Glutamatergic neuron (in vitro differentiated cells): ENCODE results near the gene ZBTB7C. TPM values are rescaled to one million over a fixed set of nuclear protein-coding genes. Genes with fewer than 3 reads are reported as not detected.

Experiments used
- DNase-seq: peaks from one replicate; pipeline ENCODE4 v3.0.0; 2022
- H3K27ac Mint-ChIP-seq: one replicate; pipeline ENCODE4 v1.8.0; 2020; ENCODE audit warnings: mild to moderate bottlenecking, mixed read lengths, inconsistent platforms; ENCODE audit not compliant: unreplicated experiment
- H3K27me3 Mint-ChIP-seq: one replicate; pipeline ENCODE4 v1.8.0; 2020; ENCODE audit warnings: mild to moderate bottlenecking, moderate library complexity, mixed read lengths, inconsistent platforms; ENCODE audit not compliant: unreplicated experiment
- H3K36me3 Mint-ChIP-seq: one replicate; pipeline ENCODE4 v1.8.0; 2020; ENCODE audit warnings: mild to moderate bottlenecking, mixed read lengths, inconsistent platforms; ENCODE audit not compliant: unreplicated experiment
- H3K4me1 Mint-ChIP-seq: one replicate; pipeline ENCODE4 v1.8.0; 2020; ENCODE audit warnings: mild to moderate bottlenecking, low read depth, mixed read lengths, inconsistent platforms; ENCODE audit not compliant: unreplicated experiment
- H3K4me3 Mint-ChIP-seq: one replicate; pipeline ENCODE4 v1.8.0; 2020; ENCODE audit warnings: mild to moderate bottlenecking, mixed read lengths, inconsistent platforms; ENCODE audit not compliant: unreplicated experiment
- H3K9me3 Mint-ChIP-seq: one replicate; pipeline ENCODE4 v1.8.0; 2020; ENCODE audit warnings: mild to moderate bottlenecking, moderate library complexity, mixed read lengths, inconsistent platforms; ENCODE audit not compliant: unreplicated experiment
- total RNA-seq: library from RNA; stranded (reverse); fragmentation: NEBNext Ultra II Directional; extraction: Animal tissue kit (Norgen Biotek cat#: 25700); gene quantifications from one replicate; pipeline ENCODE4 v1.2.1, GENCODE V29; 2021; ENCODE audit not compliant: unreplicated experiment
- TF ChIP-seq, protein P1 (sequence below): fragments of 200-600 bp; sonication (generic); IDR thresholded peaks from one replicate; pipeline ENCODE4 v1.5.0; 2021; ENCODE audit not compliant: partially characterized antibody, unreplicated experiment

ZBTB7C gene
- total RNA-seq, 1 donor from 2014 or later = 10.6 TPM

DNA sequence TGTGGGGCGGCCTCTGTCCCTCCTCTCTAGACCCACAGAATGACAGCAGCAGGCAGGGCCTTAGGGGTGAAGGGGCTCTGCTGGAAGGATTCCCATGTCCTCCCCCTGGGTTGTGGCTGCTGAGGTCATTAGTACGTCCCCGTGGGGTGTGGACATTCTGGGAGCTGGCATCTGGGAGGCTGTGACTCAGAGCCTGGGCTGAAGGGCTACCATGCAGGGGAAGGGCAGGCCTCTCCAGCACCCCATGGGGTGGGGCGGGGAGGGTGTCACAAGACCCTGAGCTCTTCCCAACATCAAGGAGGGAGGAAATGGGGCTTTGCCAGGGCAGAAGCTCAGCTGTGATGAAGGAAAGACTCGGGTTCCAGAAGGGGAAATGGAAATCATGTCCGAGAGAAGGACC, 373.0 kb downstream of the ZBTB7C start:
- H3K36me3 Mint-ChIP-seq = peaks cover 4% of the 10 kb centered on the region
- H3K27ac Mint-ChIP-seq = no peak overlapping the region
- peak overlapping the region; percentile 70 for H3K4me3 Mint-ChIP-seq
- TF ChIP-seq, protein P1, sequence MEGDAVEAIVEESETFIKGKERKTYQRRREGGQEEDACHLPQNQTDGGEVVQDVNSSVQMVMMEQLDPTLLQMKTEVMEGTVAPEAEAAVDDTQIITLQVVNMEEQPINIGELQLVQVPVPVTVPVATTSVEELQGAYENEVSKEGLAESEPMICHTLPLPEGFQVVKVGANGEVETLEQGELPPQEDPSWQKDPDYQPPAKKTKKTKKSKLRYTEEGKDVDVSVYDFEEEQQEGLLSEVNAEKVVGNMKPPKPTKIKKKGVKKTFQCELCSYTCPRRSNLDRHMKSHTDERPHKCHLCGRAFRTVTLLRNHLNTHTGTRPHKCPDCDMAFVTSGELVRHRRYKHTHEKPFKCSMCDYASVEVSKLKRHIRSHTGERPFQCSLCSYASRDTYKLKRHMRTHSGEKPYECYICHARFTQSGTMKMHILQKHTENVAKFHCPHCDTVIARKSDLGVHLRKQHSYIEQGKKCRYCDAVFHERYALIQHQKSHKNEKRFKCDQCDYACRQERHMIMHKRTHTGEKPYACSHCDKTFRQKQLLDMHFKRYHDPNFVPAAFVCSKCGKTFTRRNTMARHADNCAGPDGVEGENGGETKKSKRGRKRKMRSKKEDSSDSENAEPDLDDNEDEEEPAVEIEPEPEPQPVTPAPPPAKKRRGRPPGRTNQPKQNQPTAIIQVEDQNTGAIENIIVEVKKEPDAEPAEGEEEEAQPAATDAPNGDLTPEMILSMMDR = no peak
- peaks cover 34% of the 10 kb centered on the region for H3K4me1 Mint-ChIP-seq
- no peak for DNase-seq
- peaks cover 14% of the 10 kb centered on the region for H3K27me3 Mint-ChIP-seq
- peaks cover 20% of the 10 kb centered on the region for H3K9me3 Mint-ChIP-seq

DNA sequence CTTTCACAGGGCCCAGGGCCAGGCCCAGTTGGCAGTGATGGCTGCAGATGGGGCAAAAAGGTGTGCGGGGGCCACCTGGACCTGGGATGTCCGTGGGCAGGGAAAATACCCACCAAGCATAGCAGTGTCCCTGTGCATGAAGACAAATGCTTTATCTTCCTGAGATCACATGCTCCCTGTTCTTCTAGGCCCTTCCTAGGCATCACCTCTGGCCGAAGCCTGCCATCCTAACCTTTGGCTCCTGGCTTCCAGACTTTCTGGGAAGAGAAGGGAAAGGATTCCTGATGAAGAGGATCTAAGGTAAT, 373.7 kb downstream of the ZBTB7C start:
- Mint-ChIP-seq H3K4me1 (peaks cover 34% of the 10 kb centered on the region), H3K4me3 (no peak overlapping the region), H3K9me3 (peaks cover 19% of the 10 kb centered on the region), H3K36me3 (peaks cover 4% of the 10 kb centered on the region), H3K27ac (peak overlapping the region; percentile 12), H3K27me3 (peaks cover 14% of the 10 kb centered on the region)
- no peak for DNase-seq
- TF ChIP-seq, protein P1 = no peak

DNA sequence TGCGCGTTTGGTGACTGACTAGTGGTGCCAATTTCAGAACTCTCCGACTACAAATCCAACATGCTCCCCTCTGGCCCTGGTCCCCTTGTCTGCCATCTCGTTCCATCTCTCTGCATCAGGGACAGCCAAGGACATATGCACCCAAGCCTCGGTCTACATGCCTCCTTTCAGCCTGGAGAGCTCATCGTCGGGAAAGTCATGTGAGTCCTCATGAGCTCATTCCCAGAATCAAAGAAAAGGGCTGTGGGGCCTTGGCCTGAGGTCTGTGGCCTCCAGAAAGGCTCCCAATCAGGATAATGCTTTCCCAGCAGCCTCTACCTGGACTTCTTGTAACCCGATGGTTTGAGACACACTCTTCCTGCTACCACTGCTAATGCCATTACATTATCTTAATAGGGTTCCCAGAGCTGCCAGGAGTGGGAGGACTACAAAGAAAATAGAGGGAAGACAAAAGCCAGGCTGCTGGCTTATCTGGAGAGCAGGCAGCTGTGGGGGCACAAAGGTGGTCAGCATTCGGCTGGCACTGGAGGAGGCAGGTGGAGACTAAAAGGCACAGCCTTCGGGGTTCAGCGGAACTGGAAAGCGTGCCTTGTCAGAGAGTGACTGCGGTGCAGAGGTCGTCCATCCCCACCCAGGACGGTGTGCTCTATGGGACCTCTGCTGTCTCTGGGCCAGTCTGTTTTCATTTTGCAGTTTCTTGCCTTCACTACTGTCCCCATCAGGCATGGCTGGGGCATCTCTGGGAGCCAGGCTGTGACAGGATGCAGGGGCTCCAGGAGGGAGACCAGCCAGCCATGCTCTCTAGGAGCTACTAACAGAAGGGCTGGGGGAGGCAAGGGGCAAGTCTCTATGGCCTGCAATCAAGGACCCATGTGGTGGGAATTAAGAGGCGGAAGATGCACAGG, 374.3 kb downstream of the ZBTB7C start:
- TF ChIP-seq, protein P1 = no peak
- Mint-ChIP-seq H3K27ac (peak overlapping the region; percentile 45), H3K4me3 (no peak overlapping the region), H3K4me1 (peaks cover 34% of the 10 kb centered on the region), H3K9me3 (peaks cover 19% of the 10 kb centered on the region), H3K27me3 (peaks cover 14% of the 10 kb centered on the region), H3K36me3 (peaks cover 4% of the 10 kb centered on the region)
- no peak for DNase-seq

DNA sequence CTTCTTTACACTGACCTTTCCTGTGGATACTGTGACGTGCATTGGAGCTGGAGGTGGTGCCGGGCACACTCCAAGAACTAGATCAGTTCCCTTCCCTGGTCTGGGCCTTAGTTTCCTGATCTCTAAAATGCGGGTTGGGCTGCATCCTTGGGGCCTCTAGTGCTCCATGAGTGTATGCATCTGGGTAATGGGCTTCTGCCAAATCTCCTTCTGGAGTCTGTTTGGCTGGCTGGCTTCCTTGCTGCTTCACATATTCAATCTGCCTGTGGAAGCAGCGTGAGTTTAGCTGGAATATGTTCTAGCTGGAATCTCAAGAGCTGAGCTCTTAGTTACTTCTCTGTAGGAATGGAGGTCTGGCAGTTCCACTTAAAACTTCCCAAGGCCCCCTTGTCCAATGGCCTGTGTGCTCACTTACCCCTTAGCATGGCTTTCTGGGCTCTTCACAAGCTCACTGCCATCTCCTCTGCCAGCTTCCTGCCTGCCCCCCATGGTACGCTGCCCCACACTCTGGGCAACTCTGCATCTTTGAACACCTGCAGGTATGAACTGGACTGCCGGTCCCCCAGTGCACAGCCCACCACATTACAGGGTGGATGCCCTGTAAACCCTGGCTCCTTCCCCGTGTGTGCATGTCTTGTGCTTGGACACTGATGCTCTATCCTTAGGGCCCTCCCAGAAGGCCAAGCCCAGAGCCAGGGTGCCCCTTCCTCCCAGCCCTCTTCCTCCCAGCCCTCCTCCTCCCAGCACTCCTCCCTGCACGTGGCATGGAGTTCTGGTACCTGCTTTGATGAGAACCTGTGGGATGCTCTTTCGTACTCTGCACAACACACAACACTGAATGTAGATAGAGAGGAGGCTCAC, 375.2 kb downstream of the ZBTB7C start:
- Mint-ChIP-seq H3K27me3 (peaks cover 14% of the 10 kb centered on the region), H3K9me3 (peaks cover 19% of the 10 kb centered on the region), H3K27ac (peak overlapping the region; percentile 45), H3K36me3 (peaks cover 4% of the 10 kb centered on the region), H3K4me1 (peaks cover 34% of the 10 kb centered on the region), H3K4me3 (no peak overlapping the region)
- no peak for DNase-seq
- TF ChIP-seq, protein P1 = no peak
